Neural crest cell (in vitro differentiated cells): Measurements from ENCODE around the gene CPNE2. TPM values are rescaled to one million over a fixed set of nuclear protein-coding genes. Genes with fewer than 3 reads are reported as not detected.

Experiments
- DNase-seq: peaks from one replicate; pipeline ENCODE4 v3.0.0; 2021; ENCODE audit warnings: low read depth, mixed read lengths, low spot score
- H3K27ac Mint-ChIP-seq: one replicate; pipeline ENCODE4 v1.8.0; 2021; ENCODE audit warnings: mild to moderate bottlenecking, mixed read lengths; ENCODE audit not compliant: unreplicated experiment
- H3K27me3 Mint-ChIP-seq: 2 replicates; pipeline ENCODE4 v1.8.0; 2021; ENCODE audit warnings: low read depth, mild to moderate bottlenecking, mixed read lengths
- H3K36me3 Mint-ChIP-seq: 2 replicates; pipeline ENCODE4 v1.8.0; 2021; ENCODE audit warnings: low read depth, mild to moderate bottlenecking, mixed read lengths
- H3K4me1 Mint-ChIP-seq: 2 replicates; pipeline ENCODE4 v1.8.0; 2021; ENCODE audit warnings: mixed read lengths
- H3K4me3 Mint-ChIP-seq: one replicate; pipeline ENCODE4 v1.8.0; 2021; ENCODE audit warnings: mild to moderate bottlenecking, mixed read lengths
- H3K9me3 Mint-ChIP-seq: 2 replicates; pipeline ENCODE4 v1.8.0; 2021; ENCODE audit warnings: mixed read lengths
- total RNA-seq: library from RNA; stranded (reverse); gene quantifications from 2 replicates; pipeline ENCODE4 v1.2.1, GENCODE V29; 2021
- TF ChIP-seq, protein P1 (sequence below): fragments of 200-600 bp; sonication (generic); conservative IDR thresholded peaks from 2 replicates; pipeline ENCODE4 v1.5.0; 2021; ENCODE audit warnings: antibody characterized with exemption, mild to moderate bottlenecking

Gene CPNE2
- total RNA-seq, 1 donor from 2014 or later = 33.1 TPM

DNA sequence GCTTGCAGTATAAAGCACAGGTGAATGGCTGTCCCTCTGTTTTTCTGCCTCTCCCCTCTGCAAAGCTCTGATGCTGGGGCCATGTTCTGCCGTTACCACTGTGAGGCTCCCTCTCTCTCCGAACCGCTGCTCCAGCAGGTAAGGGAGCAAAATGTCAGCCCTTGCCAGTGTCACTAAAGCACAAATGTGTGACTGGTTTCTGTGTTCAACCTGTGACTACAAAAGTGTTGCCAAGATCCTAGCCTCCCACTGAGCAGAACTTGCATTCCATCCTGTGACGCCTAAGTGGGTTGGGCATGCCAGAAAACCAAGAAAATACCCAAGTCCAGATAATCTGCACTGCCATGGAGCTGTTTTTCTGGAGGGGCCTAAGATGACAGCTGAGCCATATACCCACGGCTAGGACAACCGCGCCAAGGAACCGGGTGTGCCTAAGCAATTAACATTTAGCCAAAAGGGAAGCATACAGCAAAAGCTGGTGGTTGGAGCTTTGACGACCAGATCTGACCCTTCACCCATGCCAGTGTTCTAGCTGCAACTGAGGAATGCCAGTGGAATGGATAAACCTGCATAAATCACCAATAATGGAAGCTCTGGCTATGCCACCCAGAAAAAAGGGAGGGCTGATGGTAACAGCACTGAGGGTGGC, 58.4 kb downstream of the CPNE2 start:
- no peak overlapping the region for H3K27ac Mint-ChIP-seq
- no peak overlapping the region for H3K4me3 Mint-ChIP-seq
- H3K9me3 Mint-ChIP-seq = no peaks in the 10 kb centered on the region
- no peaks in the 10 kb centered on the region for H3K27me3 Mint-ChIP-seq
- H3K36me3 Mint-ChIP-seq = peaks cover 5% of the 10 kb centered on the region
- H3K4me1 Mint-ChIP-seq = peaks cover 32% of the 10 kb centered on the region
- TF ChIP-seq, protein P1, sequence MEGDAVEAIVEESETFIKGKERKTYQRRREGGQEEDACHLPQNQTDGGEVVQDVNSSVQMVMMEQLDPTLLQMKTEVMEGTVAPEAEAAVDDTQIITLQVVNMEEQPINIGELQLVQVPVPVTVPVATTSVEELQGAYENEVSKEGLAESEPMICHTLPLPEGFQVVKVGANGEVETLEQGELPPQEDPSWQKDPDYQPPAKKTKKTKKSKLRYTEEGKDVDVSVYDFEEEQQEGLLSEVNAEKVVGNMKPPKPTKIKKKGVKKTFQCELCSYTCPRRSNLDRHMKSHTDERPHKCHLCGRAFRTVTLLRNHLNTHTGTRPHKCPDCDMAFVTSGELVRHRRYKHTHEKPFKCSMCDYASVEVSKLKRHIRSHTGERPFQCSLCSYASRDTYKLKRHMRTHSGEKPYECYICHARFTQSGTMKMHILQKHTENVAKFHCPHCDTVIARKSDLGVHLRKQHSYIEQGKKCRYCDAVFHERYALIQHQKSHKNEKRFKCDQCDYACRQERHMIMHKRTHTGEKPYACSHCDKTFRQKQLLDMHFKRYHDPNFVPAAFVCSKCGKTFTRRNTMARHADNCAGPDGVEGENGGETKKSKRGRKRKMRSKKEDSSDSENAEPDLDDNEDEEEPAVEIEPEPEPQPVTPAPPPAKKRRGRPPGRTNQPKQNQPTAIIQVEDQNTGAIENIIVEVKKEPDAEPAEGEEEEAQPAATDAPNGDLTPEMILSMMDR = no peak
- DNase-seq = no peak

DNA sequence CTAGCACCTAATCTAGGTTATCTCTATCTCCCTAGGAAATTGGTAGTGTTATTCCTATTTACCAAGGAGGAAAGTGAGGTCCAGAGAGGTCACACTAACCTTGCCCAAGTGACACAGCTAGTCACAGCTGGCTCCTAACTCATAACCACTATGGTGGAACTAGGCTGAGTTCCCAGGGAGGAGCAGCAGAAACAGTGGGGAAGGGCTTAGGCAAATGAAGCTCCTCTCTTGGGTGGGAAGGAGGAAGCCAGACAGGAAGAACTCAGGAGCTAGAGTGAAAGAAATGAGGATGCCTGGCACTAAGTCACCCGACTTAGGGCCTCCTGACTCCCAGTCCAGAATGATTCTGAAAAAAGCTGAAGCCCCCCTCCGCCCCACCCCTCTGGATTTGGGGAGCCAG, 59.0 kb downstream of the CPNE2 start:
- TF ChIP-seq, protein P1 = no peak
- Mint-ChIP-seq H3K27ac (no peak overlapping the region), H3K4me3 (no peak overlapping the region), H3K36me3 (peaks cover 5% of the 10 kb centered on the region), H3K4me1 (peaks cover 29% of the 10 kb centered on the region), H3K9me3 (no peaks in the 10 kb centered on the region), H3K27me3 (no peaks in the 10 kb centered on the region)
- DNase-seq = no peak

GRCh38 chr16:57152096-57153093, 60.0 kb downstream of the CPNE2 start:
- Mint-ChIP-seq H3K4me3 (no peak overlapping the region), H3K9me3 (no peaks in the 10 kb centered on the region), H3K4me1 (peaks cover 18% of the 10 kb centered on the region), H3K27ac (no peak overlapping the region), H3K27me3 (no peaks in the 10 kb centered on the region), H3K36me3 (peaks cover 9% of the 10 kb centered on the region)
- TF ChIP-seq, protein P1 = no peak
- DNase-seq = no peak

GRCh38 chr16:57153841-57154240, 61.5 kb downstream of the CPNE2 start:
- no peaks in the 10 kb centered on the region for H3K9me3 Mint-ChIP-seq
- peaks cover 12% of the 10 kb centered on the region for H3K36me3 Mint-ChIP-seq
- peaks cover 4% of the 10 kb centered on the region for H3K4me1 Mint-ChIP-seq
- H3K27ac Mint-ChIP-seq = no peak overlapping the region
- DNase-seq = no peak
- TF ChIP-seq, protein P1 = no peak
- H3K4me3 Mint-ChIP-seq = no peak overlapping the region
- no peaks in the 10 kb centered on the region for H3K27me3 Mint-ChIP-seq

DNA sequence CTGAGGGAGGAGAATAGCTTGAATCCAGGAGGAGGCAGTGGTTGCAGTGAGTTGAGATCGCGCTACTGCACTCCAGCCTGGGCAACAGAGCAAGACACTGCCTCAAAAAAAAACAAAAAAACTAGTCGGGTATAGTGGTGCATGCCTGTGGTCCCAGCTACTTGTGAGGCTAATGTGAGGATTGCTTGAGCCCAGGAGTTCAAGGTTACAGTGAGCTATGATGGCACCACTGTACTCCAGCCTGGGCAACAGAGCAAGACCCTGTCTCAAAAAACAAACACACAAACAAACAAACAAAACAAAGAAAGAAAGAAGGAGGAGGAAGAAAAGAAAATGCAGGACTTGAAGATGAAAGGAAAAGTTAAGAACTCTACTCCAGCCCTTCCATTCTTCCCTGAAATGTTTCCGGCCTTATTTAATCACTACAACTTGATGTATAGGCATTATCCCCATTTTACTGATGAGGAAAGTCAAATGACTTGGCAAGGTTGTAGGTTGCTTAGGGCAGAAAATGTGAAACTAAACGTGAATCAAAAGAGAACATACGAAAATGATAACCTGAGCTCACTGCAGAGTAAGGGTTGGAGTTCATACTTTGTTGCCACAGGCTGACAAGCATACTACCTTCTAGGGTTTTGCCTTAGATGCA, 63.4 kb downstream of the CPNE2 start:
- Mint-ChIP-seq H3K27me3 (no peaks in the 10 kb centered on the region), H3K4me1 (no peaks in the 10 kb centered on the region), H3K27ac (peak overlapping the region; percentile 24), H3K9me3 (no peaks in the 10 kb centered on the region), H3K4me3 (no peak overlapping the region), H3K36me3 (peaks cover 23% of the 10 kb centered on the region)
- TF ChIP-seq, protein P1 = no peak
- DNase-seq = no peak
